ENCODE data around the gene DAB1. TPM values are rescaled to one million over a fixed set of nuclear protein-coding genes. Genes with fewer than 3 reads are reported as not detected.

Gene DAB1
- polyA plus RNA-seq, 4 donors = 3.0 to 77.0 (median 24.3) TPM

DNA sequence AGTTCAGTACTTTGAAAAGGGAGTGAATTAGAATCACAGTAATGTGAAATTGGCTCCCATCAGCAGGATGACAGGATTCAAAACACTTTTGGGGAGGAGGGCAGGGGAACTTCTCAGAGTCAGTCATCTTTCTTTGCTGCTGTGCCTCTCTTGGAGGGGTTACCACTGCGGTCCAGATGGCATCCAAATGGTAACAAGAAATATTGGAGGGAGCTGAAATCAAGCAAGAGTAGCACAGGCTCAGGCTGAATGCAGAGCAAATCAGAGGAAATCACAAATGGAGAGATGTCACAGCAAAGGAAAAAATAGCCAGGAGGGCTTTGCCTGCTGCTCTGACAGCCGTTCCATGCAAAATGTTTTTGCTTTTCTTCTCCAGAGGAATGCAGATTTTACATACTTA is 383.0 kb downstream of the DAB1 start:
- H3K4me1 ChIP-seq (ENCODE audit: control insufficient read depth in 3 of 3, insufficient read depth in 2 of 3, low read depth in 1 of 3, low read length in 2 of 3) = no peaks in the 10 kb centered on the region
- H3K27ac ChIP-seq (ENCODE audit: low read depth in 1 of 3, low read length in 2 of 3) = no peak overlapping the region
- peaks cover 0 to 6% (median 0%) of the 10 kb centered on the region in 3 donors for H3K36me3 ChIP-seq (ENCODE audit: control insufficient read depth in 3 of 3, insufficient read depth in 2 of 3, low read depth in 1 of 3, low read length in 3 of 3)
- H3K4me3 ChIP-seq (ENCODE audit: low read depth in 1 of 3, low read length in 3 of 3) = no peak overlapping the region
- no peak for FAIRE-seq
- H3K9me3 ChIP-seq (ENCODE audit: control insufficient read depth in 2 of 2, insufficient read depth in 1 of 2, low read depth in 1 of 2, low read length in 1 of 2) = no peaks in the 10 kb centered on the region
- WGBS, 3 donors = 78 to 90% (median 84%) methylated on average over 2 of the region's 2 CpGs
- no peak for DNase-seq
- no peaks in the 10 kb centered on the region for H3K27me3 ChIP-seq (ENCODE audit: control insufficient read depth in 3 of 3, insufficient read depth in 3 of 3, low read length in 3 of 3)

DNA sequence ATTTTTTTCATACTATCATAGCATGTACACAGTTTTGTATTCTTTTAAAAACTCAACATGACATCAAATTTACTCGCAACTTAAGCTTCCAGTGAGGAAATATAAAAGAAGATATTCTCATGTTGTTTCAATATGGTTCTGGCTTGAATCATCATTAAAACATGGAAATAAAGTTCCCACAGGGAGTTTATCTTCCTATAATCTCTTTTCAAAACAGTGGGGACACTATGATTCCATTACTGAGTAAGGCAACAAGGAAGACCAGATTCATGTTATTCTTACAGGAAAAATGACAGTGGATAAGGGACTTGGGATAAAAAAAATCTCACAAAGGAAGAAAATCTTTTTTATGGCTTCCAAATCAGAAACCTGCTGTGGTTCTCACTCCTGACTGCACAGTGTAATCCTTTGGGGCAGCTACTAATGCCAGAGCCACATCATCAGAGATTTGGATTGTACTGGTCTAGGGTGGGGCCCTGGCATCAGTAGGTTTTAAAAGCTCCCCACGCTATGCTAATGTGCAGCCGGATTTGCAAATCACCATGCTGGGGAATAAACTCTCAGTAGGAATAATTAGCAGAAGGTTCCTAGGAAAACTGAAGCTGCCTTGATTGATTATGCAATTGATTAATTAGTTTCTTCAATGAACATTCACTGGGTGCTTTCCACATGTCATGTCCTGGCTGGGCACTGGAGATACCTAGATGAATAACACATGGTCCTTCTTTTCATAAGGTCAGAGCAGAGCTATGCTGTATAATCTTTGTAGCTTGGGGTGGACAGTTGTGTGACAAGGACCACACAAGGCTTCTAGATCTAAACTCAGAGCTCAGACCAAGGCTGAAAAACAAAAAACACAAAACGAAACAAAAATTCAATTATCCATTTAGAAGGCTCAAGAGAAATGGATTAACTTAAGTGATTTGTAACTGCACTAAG is 386.9 kb downstream of the DAB1 start:
- FAIRE-seq (no peak), DNase-seq (no peak)
- 82 to 84% (median 83%) methylated on average over 4 of the region's 4 CpGs for WGBS, 3 donors
- Histone ChIP-seq H3K36me3 (ENCODE audit: control insufficient read depth in 3 of 3, insufficient read depth in 2 of 3, low read depth in 1 of 3, low read length in 3 of 3) (peaks cover 0 to 6% (median 0%) of the 10 kb centered on the region in 3 donors), H3K27ac (ENCODE audit: low read depth in 1 of 3, low read length in 2 of 3) (no peak overlapping the region), H3K9me3 (ENCODE audit: control insufficient read depth in 2 of 2, insufficient read depth in 1 of 2, low read depth in 1 of 2, low read length in 1 of 2) (no peaks in the 10 kb centered on the region), H3K4me1 (ENCODE audit: control insufficient read depth in 3 of 3, insufficient read depth in 2 of 3, low read depth in 1 of 3, low read length in 2 of 3) (peaks cover 0 to 9% (median 0%) of the 10 kb centered on the region in 3 donors), H3K4me3 (ENCODE audit: low read depth in 1 of 3, low read length in 3 of 3) (no peak overlapping the region), H3K27me3 (ENCODE audit: control insufficient read depth in 3 of 3, insufficient read depth in 3 of 3, low read length in 3 of 3) (no peaks in the 10 kb centered on the region)

DNA sequence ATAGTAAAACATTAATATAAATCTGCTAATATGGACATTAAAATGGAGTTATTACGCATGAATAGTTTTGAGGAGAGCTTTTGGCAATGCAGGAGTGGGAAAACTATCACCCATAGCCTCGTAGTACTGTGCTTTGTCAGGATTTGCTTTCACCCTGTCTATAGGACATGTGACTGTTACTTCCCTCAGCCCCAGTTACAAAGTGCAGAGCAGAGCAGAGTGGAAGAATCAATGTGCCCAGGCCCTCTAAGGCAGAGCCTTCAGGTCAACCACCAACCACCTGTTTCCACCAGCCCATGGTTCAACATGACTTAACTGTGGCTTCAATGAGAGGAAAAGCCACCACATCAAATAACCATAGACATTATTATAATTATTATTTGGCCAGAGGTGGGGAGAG is 389.1 kb downstream of the DAB1 start:
- peak overlapping the region in 1 of 3 donors; percentile 13 for H3K27ac ChIP-seq (ENCODE audit: low read depth in 1 of 3, low read length in 2 of 3)
- FAIRE-seq = no peak
- 49 to 76% (median 68%) methylated on average over 2 of the region's 2 CpGs for WGBS, 3 donors
- peaks cover 0 to 9% (median 0%) of the 10 kb centered on the region in 3 donors for H3K4me1 ChIP-seq (ENCODE audit: control insufficient read depth in 3 of 3, insufficient read depth in 2 of 3, low read depth in 1 of 3, low read length in 2 of 3)
- peaks cover 0 to 2% (median 0%) of the 10 kb centered on the region in 3 donors for H3K36me3 ChIP-seq (ENCODE audit: control insufficient read depth in 3 of 3, insufficient read depth in 2 of 3, low read depth in 1 of 3, low read length in 3 of 3)
- no peaks in the 10 kb centered on the region for H3K27me3 ChIP-seq (ENCODE audit: control insufficient read depth in 3 of 3, insufficient read depth in 3 of 3, low read length in 3 of 3)
- H3K9me3 ChIP-seq (ENCODE audit: control insufficient read depth in 2 of 2, insufficient read depth in 1 of 2, low read depth in 1 of 2, low read length in 1 of 2) = no peaks in the 10 kb centered on the region
- H3K4me3 ChIP-seq (ENCODE audit: low read depth in 1 of 3, low read length in 3 of 3) = no peak overlapping the region
- peak; percentile 13 to 40 for DNase-seq

DNA sequence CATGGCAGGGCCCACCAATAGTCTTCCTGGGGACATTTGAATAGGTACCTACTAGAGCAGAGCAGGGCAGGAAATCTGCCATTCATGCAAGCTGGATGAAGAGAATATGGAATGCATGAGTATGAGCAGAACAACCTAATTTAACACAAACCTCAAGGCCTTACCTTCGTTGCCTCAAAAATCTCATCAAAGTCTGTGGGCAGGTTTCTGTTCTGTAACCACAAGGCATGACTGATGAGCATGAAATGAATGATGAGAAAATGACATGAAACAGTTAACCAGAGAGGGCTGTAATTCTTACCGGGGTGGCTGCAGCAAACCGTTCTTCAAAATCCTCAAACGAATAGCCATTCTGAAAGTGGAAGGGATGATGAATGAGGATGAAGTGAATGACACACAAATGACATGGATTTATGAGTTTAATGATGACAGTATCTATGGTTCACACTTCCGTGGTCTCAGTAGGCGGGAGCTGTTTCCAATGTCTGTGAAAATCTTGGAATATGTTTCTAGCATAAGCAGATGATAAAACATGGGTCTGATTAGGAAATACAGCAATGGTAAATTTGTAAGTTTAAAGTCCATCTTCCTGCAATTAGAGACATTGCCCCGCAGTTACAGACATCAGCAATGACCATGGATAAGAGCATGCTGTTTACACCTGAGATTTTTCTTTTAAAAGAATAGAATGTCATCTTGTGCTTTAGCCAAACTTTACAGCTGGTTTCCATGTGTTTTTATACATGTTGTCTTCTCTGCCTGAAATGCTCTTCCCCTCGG is 390.4 kb downstream of the DAB1 start:
- Histone ChIP-seq H3K4me3 (ENCODE audit: low read depth in 1 of 3, low read length in 3 of 3) (no peak overlapping the region), H3K36me3 (ENCODE audit: control insufficient read depth in 3 of 3, insufficient read depth in 2 of 3, low read depth in 1 of 3, low read length in 3 of 3) (peaks cover 0 to 6% (median 2%) of the 10 kb centered on the region in 3 donors), H3K4me1 (ENCODE audit: control insufficient read depth in 3 of 3, insufficient read depth in 2 of 3, low read depth in 1 of 3, low read length in 2 of 3) (peaks cover 0 to 9% (median 0%) of the 10 kb centered on the region in 3 donors), H3K27ac (ENCODE audit: low read depth in 1 of 3, low read length in 2 of 3) (peak overlapping the region in 1 of 3 donors; percentile 39), H3K27me3 (ENCODE audit: control insufficient read depth in 3 of 3, insufficient read depth in 3 of 3, low read length in 3 of 3) (no peaks in the 10 kb centered on the region), H3K9me3 (ENCODE audit: control insufficient read depth in 2 of 2, insufficient read depth in 1 of 2, low read depth in 1 of 2, low read length in 1 of 2) (peaks cover 2 to 8% of the 10 kb centered on the region in 2 donors)
- 35 to 60% (median 44%) methylated on average over 8 of the region's 8 CpGs for WGBS, 3 donors
- FAIRE-seq = no peak
- DNase-seq = peak; percentile 14 to 69

DNA sequence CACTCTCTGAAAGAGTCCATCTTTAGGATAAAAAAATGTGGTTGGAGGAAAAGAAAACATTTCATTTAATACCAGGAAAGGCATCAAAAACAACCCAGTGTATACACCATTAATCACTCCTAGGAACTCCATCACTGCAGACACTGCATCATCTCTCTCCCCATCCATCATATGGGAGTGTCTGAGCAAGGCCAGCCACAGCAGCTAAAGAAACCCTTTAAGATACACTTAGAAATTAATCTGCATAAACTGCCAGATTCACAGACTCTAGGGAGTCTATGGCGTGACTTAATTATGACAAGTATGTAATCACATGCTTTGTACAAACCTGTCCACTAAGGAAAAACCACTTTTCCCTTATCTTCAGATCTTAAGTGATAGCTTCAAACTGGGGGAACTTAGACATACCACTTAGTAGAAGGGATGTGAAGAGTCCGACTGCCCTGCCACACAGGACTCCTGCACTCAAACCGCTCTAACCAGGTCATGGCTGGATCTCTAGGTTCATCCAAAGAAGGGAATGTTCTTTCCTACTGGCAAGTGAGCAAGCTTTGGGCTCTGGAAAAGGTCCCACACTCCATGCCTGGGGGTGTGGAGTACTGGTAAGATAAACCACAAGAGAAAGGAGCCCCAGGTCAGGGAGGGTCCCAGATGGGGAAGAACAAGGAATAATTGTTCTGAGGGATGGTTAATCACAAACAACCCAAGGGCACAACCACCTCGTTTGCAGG is 397.1 kb downstream of the DAB1 start:
- Histone ChIP-seq H3K27ac (ENCODE audit: low read depth in 1 of 3, low read length in 2 of 3) (no peak overlapping the region), H3K27me3 (ENCODE audit: control insufficient read depth in 3 of 3, insufficient read depth in 3 of 3, low read length in 3 of 3) (no peaks in the 10 kb centered on the region), H3K4me3 (ENCODE audit: low read depth in 1 of 3, low read length in 3 of 3) (no peak overlapping the region), H3K4me1 (ENCODE audit: control insufficient read depth in 3 of 3, insufficient read depth in 2 of 3, low read depth in 1 of 3, low read length in 2 of 3) (no peaks in the 10 kb centered on the region), H3K36me3 (ENCODE audit: control insufficient read depth in 3 of 3, insufficient read depth in 2 of 3, low read depth in 1 of 3, low read length in 3 of 3) (peaks cover 0 to 14% (median 0%) of the 10 kb centered on the region in 3 donors), H3K9me3 (ENCODE audit: control insufficient read depth in 2 of 2, insufficient read depth in 1 of 2, low read depth in 1 of 2, low read length in 1 of 2) (peaks cover 2 to 8% of the 10 kb centered on the region in 2 donors)
- no peak for FAIRE-seq
- 77 to 80% (median 78%) methylated on average over 4 of the region's 4 CpGs for WGBS, 3 donors
- DNase-seq = no peak

DNA sequence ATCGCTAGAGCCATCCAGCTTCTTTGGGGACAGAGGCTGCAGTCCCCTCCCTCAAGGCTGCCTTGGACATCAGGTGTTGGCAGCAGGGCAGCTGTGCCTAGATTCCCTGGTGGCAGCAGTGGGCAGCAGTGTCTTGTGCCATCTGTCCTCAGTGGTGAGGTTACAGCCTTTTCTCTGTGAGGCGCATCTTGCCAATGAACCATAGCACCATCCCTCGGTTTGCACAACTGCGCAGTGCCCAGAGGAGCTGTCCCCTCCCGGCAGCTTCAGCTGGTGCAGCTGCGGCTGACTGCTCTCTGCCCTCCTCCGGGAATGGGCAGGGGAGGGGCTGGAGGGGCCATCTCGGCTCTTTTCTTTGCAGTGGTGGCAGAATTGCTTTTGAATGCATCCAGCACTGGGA is 399.0 kb downstream of the DAB1 start:
- H3K36me3 ChIP-seq (ENCODE audit: control insufficient read depth in 3 of 3, insufficient read depth in 2 of 3, low read depth in 1 of 3, low read length in 3 of 3) = peaks cover 0 to 14% (median 0%) of the 10 kb centered on the region in 3 donors
- no peak overlapping the region for H3K4me3 ChIP-seq (ENCODE audit: low read depth in 1 of 3, low read length in 3 of 3)
- H3K9me3 ChIP-seq (ENCODE audit: control insufficient read depth in 2 of 2, insufficient read depth in 1 of 2, low read depth in 1 of 2, low read length in 1 of 2) = peaks cover 2 to 8% of the 10 kb centered on the region in 2 donors
- H3K4me1 ChIP-seq (ENCODE audit: control insufficient read depth in 3 of 3, insufficient read depth in 2 of 3, low read depth in 1 of 3, low read length in 2 of 3) = no peaks in the 10 kb centered on the region
- H3K27ac ChIP-seq (ENCODE audit: low read depth in 1 of 3, low read length in 2 of 3) = no peak overlapping the region
- no peaks in the 10 kb centered on the region for H3K27me3 ChIP-seq (ENCODE audit: control insufficient read depth in 3 of 3, insufficient read depth in 3 of 3, low read length in 3 of 3)
- FAIRE-seq = no peak
- peak in 1 of 2 donors; percentile 18 for DNase-seq
- WGBS, 3 donors = 26 to 53% (median 43%) methylated on average over 8 of the region's 8 CpGs

DNA sequence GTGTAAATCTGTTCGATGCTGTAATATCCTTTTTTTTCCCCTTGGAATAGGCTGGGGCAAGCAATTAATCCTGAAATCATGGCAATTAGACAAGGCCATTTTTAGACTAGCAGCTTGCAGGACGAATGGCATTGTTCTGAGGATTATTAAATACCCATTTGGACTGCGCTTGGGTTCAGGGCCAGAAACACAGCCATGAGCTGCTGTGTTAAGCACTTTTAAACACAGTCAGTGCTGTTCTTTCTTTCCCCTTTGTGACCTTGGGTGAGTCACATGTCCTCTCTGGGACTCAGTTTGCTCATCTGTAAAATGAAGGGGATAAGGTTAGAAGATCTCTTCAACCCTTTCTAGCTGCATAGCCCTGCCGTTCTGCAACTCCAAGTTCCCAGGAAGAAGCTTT is 399.4 kb downstream of the DAB1 start:
- Histone ChIP-seq H3K36me3 (ENCODE audit: control insufficient read depth in 3 of 3, insufficient read depth in 2 of 3, low read depth in 1 of 3, low read length in 3 of 3) (peaks cover 0 to 14% (median 0%) of the 10 kb centered on the region in 3 donors), H3K4me3 (ENCODE audit: low read depth in 1 of 3, low read length in 3 of 3) (no peak overlapping the region), H3K27me3 (ENCODE audit: control insufficient read depth in 3 of 3, insufficient read depth in 3 of 3, low read length in 3 of 3) (no peaks in the 10 kb centered on the region), H3K4me1 (ENCODE audit: control insufficient read depth in 3 of 3, insufficient read depth in 2 of 3, low read depth in 1 of 3, low read length in 2 of 3) (peaks cover 0 to 3% (median 0%) of the 10 kb centered on the region in 3 donors), H3K27ac (ENCODE audit: low read depth in 1 of 3, low read length in 2 of 3) (no peak overlapping the region), H3K9me3 (ENCODE audit: control insufficient read depth in 2 of 2, insufficient read depth in 1 of 2, low read depth in 1 of 2, low read length in 1 of 2) (peaks cover 2 to 6% of the 10 kb centered on the region in 2 donors)
- 70 to 75% (median 75%) methylated on average over 4 of the region's 4 CpGs for WGBS, 3 donors
- FAIRE-seq = no peak
- no peak for DNase-seq

DNA sequence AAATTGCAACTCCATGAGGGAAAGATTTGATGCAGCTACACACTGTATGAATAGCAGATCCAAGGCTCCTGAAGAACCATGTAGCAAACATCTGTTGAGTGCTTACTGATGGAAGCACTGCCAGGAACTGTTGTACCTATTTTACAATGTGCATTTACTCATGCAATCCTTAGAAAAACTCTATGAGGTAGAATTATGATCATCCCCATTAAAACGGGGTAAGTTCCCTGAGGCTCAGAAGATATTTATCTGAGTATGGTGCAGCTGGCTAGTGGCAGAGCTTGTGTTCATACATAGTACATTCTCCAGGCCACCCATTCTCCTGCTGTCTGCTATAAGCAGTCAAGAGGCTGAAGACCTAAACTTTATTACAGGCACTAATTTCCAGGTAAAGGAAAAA is 403.6 kb downstream of the DAB1 start:
- Histone ChIP-seq H3K4me3 (ENCODE audit: low read depth in 1 of 3, low read length in 3 of 3) (no peak overlapping the region), H3K36me3 (ENCODE audit: control insufficient read depth in 3 of 3, insufficient read depth in 2 of 3, low read depth in 1 of 3, low read length in 3 of 3) (peaks cover 0 to 17% (median 5%) of the 10 kb centered on the region in 3 donors), H3K9me3 (ENCODE audit: control insufficient read depth in 2 of 2, insufficient read depth in 1 of 2, low read depth in 1 of 2, low read length in 1 of 2) (no peaks in the 10 kb centered on the region), H3K27ac (ENCODE audit: low read depth in 1 of 3, low read length in 2 of 3) (no peak overlapping the region), H3K4me1 (ENCODE audit: control insufficient read depth in 3 of 3, insufficient read depth in 2 of 3, low read depth in 1 of 3, low read length in 2 of 3) (peaks cover 0 to 4% (median 0%) of the 10 kb centered on the region in 3 donors), H3K27me3 (ENCODE audit: control insufficient read depth in 3 of 3, insufficient read depth in 3 of 3, low read length in 3 of 3) (no peaks in the 10 kb centered on the region)
- 23 to 60% (median 50%) methylated on average over 1 of the region's 1 CpG for WGBS, 3 donors
- DNase-seq = no peak
- no peak for FAIRE-seq

Measured in small intestine (tissue), 7 donors.